ENCODE results near the gene COX19.

Gene COX19

GRCh38 chr7:992709-993607 lies 17.6 kb upstream of the COX19 start:
- no peak overlapping the region for H3K4me3 ChIP-seq (ENCODE audit: low read depth, low read length)
- peak; percentile 98 for TF ChIP-seq CTCF (IDR thresholded peaks at IDR 0.05; ENCODE audit: low read depth, low read length)

- H3K4me3 ChIP-seq (ENCODE audit: low read depth, low read length): no peak overlapping the region
- TF ChIP-seq CTCF (IDR thresholded peaks at IDR 0.05; ENCODE audit: low read depth, low read length): no peak
Measured at GRCh38 chr7:991729-992656, 16.6 kb upstream of the COX19 start.

GRCh38 chr7:990933-991728 lies 15.8 kb upstream of the COX19 start:
- no peak for TF ChIP-seq CTCF (IDR thresholded peaks at IDR 0.05; ENCODE audit: low read depth, low read length)
- no peak overlapping the region for H3K4me3 ChIP-seq (ENCODE audit: low read depth, low read length)

GRCh38 chr7:990352-990932 lies 15.1 kb upstream of the COX19 start:
- TF ChIP-seq CTCF (IDR thresholded peaks at IDR 0.05; ENCODE audit: low read depth, low read length): no peak
- H3K4me3 ChIP-seq (ENCODE audit: low read depth, low read length): no peak overlapping the region

GRCh38 chr7:988963-989529 lies 13.7 kb upstream of the COX19 start:
- TF ChIP-seq CTCF (IDR thresholded peaks at IDR 0.05; ENCODE audit: low read depth, low read length): no peak
- H3K4me3 ChIP-seq (ENCODE audit: low read depth, low read length): no peak overlapping the region

GRCh38 chr7:988426-988911 lies 13.1 kb upstream of the COX19 start:
- no peak for TF ChIP-seq CTCF (IDR thresholded peaks at IDR 0.05; ENCODE audit: low read depth, low read length)
- no peak overlapping the region for H3K4me3 ChIP-seq (ENCODE audit: low read depth, low read length)

Measured in WI38 (cell line).